ENCODE measurements around the gene HUWE1. TPM values are rescaled to one million over a fixed set of nuclear protein-coding genes. Genes with fewer than 3 reads are reported as not detected.

Gene HUWE1
- polyA plus RNA-seq, 3 donors = 132 to 138 (median 136) TPM

DNA sequence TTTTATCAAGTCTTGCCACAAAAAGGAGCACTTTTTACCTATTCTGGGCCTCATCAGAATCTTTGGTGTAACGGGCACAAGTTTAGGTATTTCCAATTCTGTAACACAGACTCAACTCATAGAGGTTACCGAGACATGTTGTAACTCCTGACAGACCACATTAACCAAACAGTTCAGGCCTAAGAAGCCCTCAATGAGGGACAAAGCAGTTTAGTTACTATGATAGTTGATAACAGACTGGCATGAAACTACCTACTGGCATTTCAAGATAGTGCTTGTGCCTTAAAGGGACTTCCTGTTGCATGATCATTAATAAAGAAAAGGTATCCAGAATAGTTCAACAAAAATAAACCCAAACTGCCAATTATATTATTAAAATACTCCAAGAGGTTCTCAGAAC is 64.1 kb downstream of the HUWE1 start:
- DNase-seq (ENCODE audit: low read depth in 3 of 3, low spot score in 2 of 3) = no peak

DNA sequence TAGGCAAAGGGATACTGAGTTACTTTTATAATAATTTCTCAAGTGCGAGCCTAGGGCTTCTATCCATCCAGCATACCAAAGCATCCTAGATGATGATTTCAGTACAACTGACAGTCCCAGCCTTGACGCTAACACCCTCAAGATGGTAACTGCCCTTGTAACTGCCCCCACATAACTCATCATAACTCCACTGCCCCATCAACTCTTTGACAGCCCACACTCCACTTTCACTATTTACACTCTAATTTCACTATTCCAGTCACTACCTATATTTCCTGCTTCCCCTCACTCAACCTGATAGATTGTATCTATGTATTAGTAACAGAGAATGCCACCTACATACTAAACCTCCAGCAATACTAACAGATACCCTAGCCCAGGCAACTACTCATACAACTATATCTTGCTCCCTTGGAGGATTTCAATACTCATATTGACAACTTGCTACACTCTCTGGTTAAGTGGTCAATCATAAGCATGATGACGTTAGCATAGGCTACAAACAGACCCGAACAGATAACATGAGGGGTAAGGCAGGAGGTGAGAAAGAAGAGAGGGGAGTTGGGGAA is 65.0 kb downstream of the HUWE1 start:
- no peak for DNase-seq (ENCODE audit: low read depth in 3 of 3, low spot score in 2 of 3)

- no peak for DNase-seq (ENCODE audit: low read depth in 3 of 3, low spot score in 2 of 3)
These were observed 69.6 kb downstream of the HUWE1 start for GRCh38 chrX:53616946-53617345.

DNA sequence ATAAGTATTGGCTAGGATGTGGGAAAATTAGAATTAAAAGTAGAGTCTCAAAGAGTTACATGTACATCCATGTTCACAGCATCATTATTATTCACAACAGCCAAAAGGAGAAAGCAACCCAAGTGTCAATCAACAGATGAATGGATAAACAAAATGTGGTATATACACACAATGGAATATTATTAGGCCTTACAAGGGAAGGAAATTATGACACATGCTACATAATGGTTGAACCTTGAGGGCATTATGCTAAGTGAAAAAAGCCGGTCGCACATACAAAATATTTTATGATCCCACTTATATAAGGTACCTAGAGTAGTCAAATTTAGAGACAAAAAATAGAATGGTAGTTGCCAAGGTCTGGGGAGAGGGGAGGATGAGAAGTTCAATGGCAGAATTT is 80.1 kb downstream of the HUWE1 start:
- no peak for DNase-seq (ENCODE audit: low read depth in 3 of 3, low spot score in 2 of 3)

DNA sequence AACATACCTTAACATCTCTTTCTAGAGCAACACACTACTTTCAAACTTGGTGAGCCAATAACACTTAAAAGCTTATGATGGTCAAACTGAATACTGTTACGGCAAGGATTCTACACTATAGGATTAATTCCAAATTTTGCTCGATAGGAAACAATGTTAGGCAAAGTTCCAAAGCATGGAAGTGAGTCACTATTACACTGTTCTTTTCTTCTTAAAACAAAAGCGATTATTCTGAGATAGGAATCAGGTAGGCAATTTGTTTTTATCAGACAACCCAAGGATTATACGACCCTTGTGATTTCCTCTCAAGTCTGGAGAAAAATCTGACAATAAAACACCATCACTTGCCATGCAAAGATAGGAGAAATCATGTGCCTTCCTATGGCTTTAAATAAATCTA is 81.5 kb downstream of the HUWE1 start:
- DNase-seq (ENCODE audit: low read depth in 3 of 3, low spot score in 2 of 3) = no peak

- DNase-seq (ENCODE audit: low read depth in 3 of 3, low spot score in 2 of 3) = no peak
These were observed 86.6 kb downstream of the HUWE1 start for GRCh38 chrX:53599781-53600396.

GRCh38 chrX:53598169-53598568 is 88.3 kb downstream of the HUWE1 start:
- no peak for DNase-seq (ENCODE audit: low read depth in 3 of 3, low spot score in 2 of 3)

DNA sequence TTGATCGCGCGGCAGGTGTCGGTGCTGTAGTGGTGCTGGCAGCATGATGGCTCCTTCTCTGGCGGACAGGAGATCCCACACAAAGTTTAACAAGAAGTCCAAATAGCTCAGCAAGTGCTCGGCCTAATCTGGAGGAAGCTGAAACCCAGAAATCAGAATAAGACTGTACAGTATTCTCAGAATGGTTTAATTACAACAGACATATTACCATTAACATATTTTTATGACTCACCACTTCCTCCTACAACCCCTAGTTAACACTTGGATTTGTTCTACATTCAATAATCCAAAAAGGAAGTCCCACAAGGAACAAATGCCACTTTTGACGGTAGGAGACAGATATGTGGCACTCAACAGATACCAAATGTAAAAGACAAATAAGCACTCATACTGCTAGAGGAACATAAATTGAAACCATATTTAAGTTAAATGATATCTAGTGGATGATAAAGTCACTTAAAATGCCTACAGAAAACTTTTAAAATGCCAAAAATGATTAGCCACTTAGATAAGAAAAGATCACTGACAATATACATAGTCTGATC is 91.2 kb downstream of the HUWE1 start:
- DNase-seq (ENCODE audit: low read depth in 3 of 3, low spot score in 2 of 3) = no peak

DNA sequence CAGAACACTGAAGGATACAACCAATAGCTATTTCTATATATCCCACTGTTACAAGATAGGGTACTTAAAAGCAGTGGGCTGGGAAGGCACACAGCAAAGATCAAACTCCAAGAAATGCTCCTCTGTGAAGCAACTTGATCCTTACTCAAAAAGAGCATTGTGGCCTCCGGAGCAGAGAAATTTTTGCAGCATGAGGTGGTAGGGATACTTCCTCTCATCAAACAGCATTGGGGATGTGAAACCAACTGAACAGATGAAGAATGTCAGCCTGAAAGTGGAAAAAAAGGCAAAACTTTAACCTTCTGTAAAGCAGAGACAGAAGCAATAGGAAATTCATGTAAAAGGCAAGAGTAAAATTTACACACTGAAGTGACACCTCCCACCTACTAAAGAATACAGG is 92.2 kb downstream of the HUWE1 start:
- DNase-seq (ENCODE audit: low read depth in 3 of 3, low spot score in 2 of 3) = no peak

- no peak for DNase-seq (ENCODE audit: low read depth in 3 of 3, low spot score in 2 of 3)
These were observed 98.6 kb downstream of the HUWE1 start for GRCh38 chrX:53587795-53588420.

GRCh38 chrX:53584891-53585290 is 101.6 kb downstream of the HUWE1 start:
- no peak for DNase-seq (ENCODE audit: low read depth in 3 of 3, low spot score in 2 of 3)

- DNase-seq (ENCODE audit: low read depth in 3 of 3, low spot score in 2 of 3) = no peak
These were observed 102.9 kb downstream of the HUWE1 start for GRCh38 chrX:53583571-53583970.

- peak; percentile 10 to 14 (median 12) for DNase-seq (ENCODE audit: low read depth in 3 of 3, low spot score in 2 of 3)
These were observed 105.6 kb downstream of the HUWE1 start for GRCh38 chrX:53580742-53581504.

DNA sequence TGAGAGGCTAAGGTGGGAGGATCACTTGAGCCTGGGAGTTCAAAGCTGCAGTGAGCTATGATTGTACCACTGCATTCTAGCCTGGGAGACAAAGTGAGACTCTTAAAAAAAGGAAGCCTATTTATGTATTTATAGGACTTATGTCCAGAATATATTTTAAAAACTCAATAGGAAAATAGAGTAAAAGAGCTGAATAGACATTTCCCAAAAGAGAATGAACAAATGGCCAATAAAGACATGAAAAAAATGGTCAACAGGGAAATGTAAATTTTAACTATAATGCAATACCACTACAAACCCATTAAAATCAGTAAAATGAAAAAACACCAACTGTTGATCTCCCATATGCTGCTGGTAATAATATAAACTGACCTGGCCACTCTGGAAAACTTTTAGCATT is 115.0 kb downstream of the HUWE1 start:
- DNase-seq (ENCODE audit: low read depth in 3 of 3, low spot score in 2 of 3) = no peak

GRCh38 chrX:53563324-53563723 is 123.2 kb downstream of the HUWE1 start:
- no peak for DNase-seq (ENCODE audit: low read depth in 3 of 3, low spot score in 2 of 3)

DNA sequence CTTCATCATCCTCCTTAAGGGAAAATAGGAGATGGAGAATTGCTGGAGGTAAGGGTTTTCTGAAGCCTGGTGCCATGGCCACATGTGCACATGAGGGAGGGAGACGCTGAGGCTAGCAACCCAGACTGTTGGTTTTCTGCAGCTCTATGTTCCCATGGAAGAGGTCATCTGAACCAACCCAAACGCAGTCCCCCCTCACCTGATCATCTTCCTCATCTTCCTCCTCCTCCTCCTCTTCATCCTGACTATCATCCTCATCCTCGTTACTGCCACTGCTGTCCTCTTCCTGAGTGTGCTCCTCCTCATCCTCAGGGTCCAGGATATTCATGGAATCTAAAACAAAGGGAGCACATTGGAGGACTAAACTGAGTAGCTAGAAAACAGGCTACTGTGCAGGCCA is 124.6 kb downstream of the HUWE1 start:
- DNase-seq (ENCODE audit: low read depth in 3 of 3, low spot score in 2 of 3) = no peak

DNA sequence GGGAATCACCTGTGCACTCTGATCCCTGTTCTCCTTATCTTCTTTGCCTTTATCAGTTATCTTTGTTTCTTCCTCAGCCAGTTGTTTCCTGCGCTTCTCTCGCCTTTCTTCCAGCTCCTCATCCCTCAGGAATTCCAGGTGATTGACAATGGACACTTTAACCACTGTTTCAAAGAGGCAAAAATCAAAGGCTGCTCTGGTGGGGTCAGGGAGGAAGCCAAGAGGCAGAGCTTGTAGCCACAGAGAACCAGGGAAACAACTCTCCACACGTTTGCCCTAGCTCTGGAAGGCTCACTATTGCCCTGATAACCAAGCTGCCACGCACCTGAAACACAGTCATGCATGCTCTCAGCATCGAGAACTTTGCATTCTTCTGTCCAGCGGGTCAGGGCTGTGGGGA is 127.9 kb downstream of the HUWE1 start:
- no peak for DNase-seq (ENCODE audit: low read depth in 3 of 3, low spot score in 2 of 3)

- no peak for DNase-seq (ENCODE audit: low read depth in 3 of 3, low spot score in 2 of 3)
These were observed 129.7 kb downstream of the HUWE1 start for GRCh38 chrX:53556868-53557267.

DNA sequence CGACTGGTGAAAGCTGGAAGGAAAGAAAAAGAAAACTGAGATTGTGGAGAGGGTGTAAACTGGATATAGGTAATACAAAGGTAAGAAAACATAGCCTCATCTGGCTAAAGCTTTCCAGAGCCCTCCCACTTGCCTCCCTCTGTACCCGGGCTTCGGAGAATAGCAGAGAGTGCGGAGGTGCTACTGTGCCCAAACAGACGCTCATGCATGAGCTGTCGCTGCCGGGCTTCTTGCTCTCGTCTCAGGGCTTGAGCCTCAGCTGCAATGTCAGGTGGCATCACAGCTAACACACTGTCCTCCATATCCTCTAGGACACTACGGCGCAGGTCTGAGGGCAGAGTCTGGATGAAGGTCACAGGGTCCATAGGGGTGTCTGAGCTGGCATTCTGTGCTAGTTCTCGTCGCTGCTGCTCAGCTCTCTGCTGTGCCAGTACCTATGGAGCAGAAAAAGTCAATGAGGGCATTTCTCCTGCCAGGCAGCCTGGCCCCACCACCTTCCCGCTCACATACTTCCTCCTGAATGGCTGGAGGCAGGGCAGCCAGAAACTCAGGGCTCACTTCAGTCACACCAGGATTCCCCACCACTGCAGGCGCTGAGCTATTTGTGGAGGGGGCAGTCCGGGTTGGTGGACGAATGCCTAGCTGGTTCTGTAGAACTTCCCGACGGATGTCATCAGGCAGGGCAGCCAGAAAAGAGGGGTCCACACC is 135.6 kb downstream of the HUWE1 start:
- DNase-seq (ENCODE audit: low read depth in 3 of 3, low spot score in 2 of 3) = no peak

DNA sequence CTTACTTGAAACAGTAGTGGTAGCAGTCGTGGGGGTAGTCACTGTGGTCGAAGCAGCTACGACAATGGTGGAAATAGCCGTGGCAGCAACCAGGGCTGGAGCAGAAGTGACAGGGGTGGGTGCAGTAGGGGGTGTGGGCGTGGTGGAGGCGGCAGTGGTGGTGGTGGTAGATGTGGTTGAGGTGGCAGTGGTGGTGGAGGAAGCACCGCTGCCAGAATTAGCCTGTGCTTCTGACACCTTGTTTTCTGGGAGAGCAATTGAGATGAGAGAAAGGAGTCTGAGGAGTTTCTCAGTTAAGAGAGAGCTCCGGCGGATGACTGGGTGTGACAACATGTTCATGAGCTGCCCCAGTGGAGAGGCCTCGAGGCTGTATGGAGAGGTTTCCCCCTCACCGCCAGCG is 138.9 kb downstream of the HUWE1 start:
- no peak for DNase-seq (ENCODE audit: low read depth in 3 of 3, low spot score in 2 of 3)

DNA sequence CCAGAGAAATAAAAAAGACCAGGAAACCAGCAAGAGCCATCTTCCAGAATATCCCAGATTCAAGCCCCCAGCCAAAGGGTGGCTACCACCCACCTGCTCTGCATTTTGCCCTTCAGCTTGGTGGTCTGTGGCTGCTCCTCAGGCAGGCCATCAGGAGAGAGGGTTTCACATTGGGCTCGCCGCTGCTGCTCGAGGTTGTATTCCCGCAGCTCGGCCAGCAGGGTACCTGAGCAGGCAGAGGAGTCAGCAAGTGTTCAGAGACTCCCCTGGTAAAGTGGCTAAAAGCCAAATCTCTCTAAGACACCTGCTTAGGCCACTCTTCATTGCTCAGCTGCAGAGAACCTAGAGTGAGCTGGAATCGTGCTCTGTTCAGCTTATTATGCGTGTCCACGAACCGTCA is 141.6 kb downstream of the HUWE1 start:
- no peak for DNase-seq (ENCODE audit: low read depth in 3 of 3, low spot score in 2 of 3)
